ENCODE results near the gene KRTAP10-6. TPM values are rescaled to one million over a fixed set of nuclear protein-coding genes. Genes with fewer than 3 reads are reported as not detected.

Gene KRTAP10-6
- total and polyA plus RNA-seq, 2 donors (not counting 1 experiment from before 2014, with no cell fraction given) = not detected

DNA sequence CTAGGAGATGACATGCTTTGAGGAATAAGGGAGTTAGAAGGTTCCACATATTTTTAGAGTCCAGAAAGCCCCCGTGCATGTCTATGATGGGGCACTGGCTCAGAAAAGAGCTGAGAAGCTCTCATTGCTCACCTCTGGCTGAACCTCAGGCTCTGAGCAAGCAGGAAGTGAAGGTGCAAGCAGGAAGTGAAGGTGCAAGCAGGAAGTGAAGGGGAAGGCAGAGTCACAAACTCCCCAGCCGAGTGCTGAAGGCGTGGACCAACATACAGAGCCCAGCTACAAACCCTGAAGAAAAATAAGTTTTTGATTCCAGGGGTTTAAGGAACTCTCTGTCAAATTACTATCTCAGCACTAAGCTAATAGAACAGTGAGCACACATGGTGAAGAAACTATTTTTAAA lies 26.6 kb upstream of the KRTAP10-6 start:
- ATAC-seq (ENCODE audit: low read depth) (peak; percentile 33), DNase-seq (peak; percentile 18)
- Histone ChIP-seq H3K27ac (ENCODE audit: low read length in 2 of 2) (peak overlapping the region in 1 of 2 donors; percentile 63), H3K27me3 (replicated peaks in 1 of 4; ENCODE audit: control extremely low read depth in 1 of 4, control insufficient read depth in 3 of 4, insufficient read depth in 4 of 4, low read length in 3 of 4) (peaks cover 0 to 3% (median 1%) of the 10 kb centered on the region in 4 experiments), H3K36me3 (replicated peaks in 1 of 2; ENCODE audit: control extremely low read depth in 1 of 2, control insufficient read depth in 1 of 2, extremely low read depth in 1 of 2, insufficient read depth in 2 of 2, low read length in 1 of 2) (no peaks in the 10 kb centered on the region), H3K4me1 (ENCODE audit: control insufficient read depth in 2 of 2, insufficient read depth in 2 of 2, low read length in 2 of 2) (peaks cover 11 to 13% of the 10 kb centered on the region in 2 donors), H3K9me3 (ENCODE audit: control extremely low read depth in 1 of 3, control insufficient read depth in 2 of 3, insufficient read depth in 1 of 3, low read length in 2 of 3) (peaks cover 0 to 30% (median 12%) of the 10 kb centered on the region in 3 donors), H3K4me3 (ENCODE audit: control extremely low read depth in 1 of 5, extremely low read depth in 1 of 5, insufficient read depth in 1 of 5, low read depth in 2 of 5, low read length in 4 of 5) (peak overlapping the region in 1 of 5 experiments; percentile 37), H3K4me2 (replicated peaks; ENCODE audit: low read depth, low read length, poor library complexity, severe bottlenecking) (peak overlapping the region; percentile 41), H3K9ac (ENCODE audit: low read length) (peak overlapping the region; percentile 21), H2AFZ (ENCODE audit: insufficient read depth, low read depth, low read length, poor library complexity, severe bottlenecking) (peak overlapping the region; percentile 75), H4K20me1 (ENCODE audit: control insufficient read depth, insufficient read depth, low read length, poor library complexity, severe bottlenecking) (no peaks in the 10 kb centered on the region), H3K79me2 (ENCODE audit: control insufficient read depth, insufficient read depth, low read length) (no peaks in the 10 kb centered on the region)
- Mint-ChIP-seq H3K27ac (peak overlapping the region; percentile 74), H3K4me3 (no peak overlapping the region), H3K9me3 (ENCODE audit: insufficient read depth) (peaks cover 22% of the 10 kb centered on the region), H3K27me3 (peaks cover 7% of the 10 kb centered on the region), H3K4me1 (peaks cover 14% of the 10 kb centered on the region)
- intact Hi-C loops (cut with micrococcal nuclease) = no loop called here
- POLR2A ChIA-PET = no interaction called here
- CTCF ChIA-PET = no interaction called here
- 88% methylated on average over 1 of the region's 3 CpGs for WGBS (ENCODE audit: insufficient coverage)
- TF ChIP-seq, protein P1, sequence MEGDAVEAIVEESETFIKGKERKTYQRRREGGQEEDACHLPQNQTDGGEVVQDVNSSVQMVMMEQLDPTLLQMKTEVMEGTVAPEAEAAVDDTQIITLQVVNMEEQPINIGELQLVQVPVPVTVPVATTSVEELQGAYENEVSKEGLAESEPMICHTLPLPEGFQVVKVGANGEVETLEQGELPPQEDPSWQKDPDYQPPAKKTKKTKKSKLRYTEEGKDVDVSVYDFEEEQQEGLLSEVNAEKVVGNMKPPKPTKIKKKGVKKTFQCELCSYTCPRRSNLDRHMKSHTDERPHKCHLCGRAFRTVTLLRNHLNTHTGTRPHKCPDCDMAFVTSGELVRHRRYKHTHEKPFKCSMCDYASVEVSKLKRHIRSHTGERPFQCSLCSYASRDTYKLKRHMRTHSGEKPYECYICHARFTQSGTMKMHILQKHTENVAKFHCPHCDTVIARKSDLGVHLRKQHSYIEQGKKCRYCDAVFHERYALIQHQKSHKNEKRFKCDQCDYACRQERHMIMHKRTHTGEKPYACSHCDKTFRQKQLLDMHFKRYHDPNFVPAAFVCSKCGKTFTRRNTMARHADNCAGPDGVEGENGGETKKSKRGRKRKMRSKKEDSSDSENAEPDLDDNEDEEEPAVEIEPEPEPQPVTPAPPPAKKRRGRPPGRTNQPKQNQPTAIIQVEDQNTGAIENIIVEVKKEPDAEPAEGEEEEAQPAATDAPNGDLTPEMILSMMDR (IDR thresholded peaks at IDR 0.05) = no peak
- TF ChIP-seq EZH2 (IDR thresholded peaks at IDR 0.05; ENCODE audit: borderline replicate concordance, insufficient read depth, low read depth, low read length, poor library complexity, severe bottlenecking) = no peak

- H3K4me1 Mint-ChIP-seq = peaks cover 14% of the 10 kb centered on the region
- Histone ChIP-seq H3K27me3 (replicated peaks in 1 of 4; ENCODE audit: control extremely low read depth in 1 of 4, control insufficient read depth in 3 of 4, insufficient read depth in 4 of 4, low read length in 3 of 4) (peaks cover 0 to 3% (median 1%) of the 10 kb centered on the region in 4 experiments), H3K4me1 (ENCODE audit: control insufficient read depth in 2 of 2, insufficient read depth in 2 of 2, low read length in 2 of 2) (peaks cover 11 to 13% of the 10 kb centered on the region in 2 donors), H3K79me2 (ENCODE audit: control insufficient read depth, insufficient read depth, low read length) (no peaks in the 10 kb centered on the region), H3K27ac (ENCODE audit: low read length in 2 of 2) (peak overlapping the region in 1 of 2 donors; percentile 63), H3K4me2 (replicated peaks; ENCODE audit: low read depth, low read length, poor library complexity, severe bottlenecking) (peak overlapping the region; percentile 41), H3K4me3 (ENCODE audit: control extremely low read depth in 1 of 5, extremely low read depth in 1 of 5, insufficient read depth in 1 of 5, low read depth in 2 of 5, low read length in 4 of 5) (no peak overlapping the region), H3K36me3 (replicated peaks in 1 of 2; ENCODE audit: control extremely low read depth in 1 of 2, control insufficient read depth in 1 of 2, extremely low read depth in 1 of 2, insufficient read depth in 2 of 2, low read length in 1 of 2) (no peaks in the 10 kb centered on the region), H3K9ac (ENCODE audit: low read length) (peak overlapping the region; percentile 21), H3K9me3 (ENCODE audit: control extremely low read depth in 1 of 3, control insufficient read depth in 2 of 3, insufficient read depth in 1 of 3, low read length in 2 of 3) (peaks cover 0 to 30% (median 8%) of the 10 kb centered on the region in 3 donors), H4K20me1 (ENCODE audit: control insufficient read depth, insufficient read depth, low read length, poor library complexity, severe bottlenecking) (no peaks in the 10 kb centered on the region), H2AFZ (ENCODE audit: insufficient read depth, low read depth, low read length, poor library complexity, severe bottlenecking) (peak overlapping the region; percentile 75)
- WGBS (ENCODE audit: insufficient coverage) = no CpG with 5 or more reads among the region's 4 CpGs
- ATAC-seq (ENCODE audit: low read depth) (no peak), DNase-seq (no peak)
- peak overlapping the region; percentile 74 for H3K27ac Mint-ChIP-seq
- CTCF ChIA-PET = no interaction called here
- peaks cover 7% of the 10 kb centered on the region for H3K27me3 Mint-ChIP-seq
- TF ChIP-seq, protein P1 (IDR thresholded peaks at IDR 0.05) = no peak
- TF ChIP-seq EZH2 (IDR thresholded peaks at IDR 0.05; ENCODE audit: borderline replicate concordance, insufficient read depth, low read depth, low read length, poor library complexity, severe bottlenecking) = no peak
- intact Hi-C loops (cut with micrococcal nuclease) = no loop called here
- H3K4me3 Mint-ChIP-seq = no peak overlapping the region
- POLR2A ChIA-PET = no interaction called here
- peaks cover 22% of the 10 kb centered on the region for H3K9me3 Mint-ChIP-seq (ENCODE audit: insufficient read depth)
Observed at GRCh38 chr21:44618504-44618903, 26.2 kb upstream of the KRTAP10-6 start.

All from B cell (primary cell).